Kidney (tissue), 14 donors: Measurements from ENCODE around the gene CHDH. TPM values are rescaled to one million over a fixed set of nuclear protein-coding genes. Genes with fewer than 3 reads are reported as not detected.

Experiments used
- DNase-seq, 5 donors: peaks; one replicate each; pipeline ENCODE4 v3.0.0-alpha.2; 2013 to 2020
- FAIRE-seq: peaks from 2 replicates; lab custom pipeline; 2012; peaks lifted over from hg19 to GRCh38; lab: Jason Lieb, UNC
- H3K27ac ChIP-seq, 2 donors: one replicate each; pipeline ENCODE4 v1.7.0; 2013; ENCODE audit warnings: low read depth in 2 of 2, low read length in 2 of 2, inconsistent platforms in 1 of 2
- H3K27me3 ChIP-seq: one replicate; pipeline ENCODE4 v1.7.1; 2013; ENCODE audit warnings: low read length, inconsistent platforms; ENCODE audit not compliant: control insufficient read depth, insufficient read depth
- H3K36me3 ChIP-seq, 3 donors: one replicate each; pipeline versions ENCODE4 v1.7.0 to v1.7.1; 2013; ENCODE audit warnings: low read length in 3 of 3, control low read depth in 1 of 3, inconsistent platforms in 1 of 3; ENCODE audit not compliant: insufficient read depth in 3 of 3, control insufficient read depth in 2 of 3
- H3K4me1 ChIP-seq, 3 donors: one replicate each; pipeline versions ENCODE4 v1.7.0 to v1.7.1; 2013; ENCODE audit warnings: low read length in 3 of 3, inconsistent platforms in 1 of 3, low read depth in 1 of 3; ENCODE audit not compliant: control insufficient read depth in 2 of 3, insufficient read depth in 2 of 3
- H3K4me3 ChIP-seq, 3 donors: one replicate each; pipeline versions ENCODE4 v1.7.0 to v1.8.1; 2013; ENCODE audit warnings: low read length in 3 of 3, control low read depth in 1 of 3, inconsistent platforms in 1 of 3
- H3K9ac ChIP-seq, 3 donors: one replicate each; pipeline versions ENCODE4 v1.7.0 to v1.7.1; 2013; ENCODE audit warnings: low read length in 3 of 3, control low read depth in 1 of 3, inconsistent platforms in 1 of 3
- H3K9me3 ChIP-seq, 3 donors: one replicate each; pipeline versions ENCODE4 v1.7.0 to v1.7.1; 2013; ENCODE audit warnings: low read length in 3 of 3, control low read depth in 1 of 3, inconsistent platforms in 1 of 3; ENCODE audit not compliant: control insufficient read depth in 2 of 3, insufficient read depth in 1 of 3
- intact Hi-C: fragments of 100-400 bp; cut with DNase I; formaldehyde crosslinking; loops from one replicate; pipeline ENCODE4 v1.11.1; 2022
- polyA plus RNA-seq: library from polyadenylated mRNA; stranded (reverse); fragments of 350-450 nt; fragmentation: Illumina TruSeq; extraction: RNeasy Lipid Tissue Mini Kit (QIAGEN cat#74804); gene quantifications from one replicate; pipeline ENCODE4 v1.2.3, GENCODE V29; 2014; ENCODE audit warnings: low read depth, low replicate concordance; ENCODE audit not compliant: insufficient read depth
- total RNA-seq: library from RNA; stranded (reverse); fragmentation: NEBNext Ultra II Directional; extraction: Animal tissue kit (Norgen Biotek cat#: 25700); gene quantifications from one replicate; pipeline ENCODE4 v1.2.1, GENCODE V29; 2021
- TF ChIP-seq, protein P1 (sequence below): IDR thresholded peaks from 3 replicates; pipeline ENCODE4 v1.5.1; 2012; ENCODE audit warnings: mild to moderate bottlenecking, moderate library complexity, borderline replicate concordance; ENCODE audit not compliant: insufficient read depth; ENCODE audit errors: extremely low read depth
- donor health status: control.
- donor health status: control.
- donor health status: control.
- donor health status: control.
- donor health status: control.
- donor health status: DM: yes; HTN: yes; CAD: no.
- donor health status: Normal renal cell carcinoma (clear cell type).

CHDH gene
- total and polyA plus RNA-seq, 2 donors from 2014 or later: 26.5 to 33.4 TPM

DNA sequence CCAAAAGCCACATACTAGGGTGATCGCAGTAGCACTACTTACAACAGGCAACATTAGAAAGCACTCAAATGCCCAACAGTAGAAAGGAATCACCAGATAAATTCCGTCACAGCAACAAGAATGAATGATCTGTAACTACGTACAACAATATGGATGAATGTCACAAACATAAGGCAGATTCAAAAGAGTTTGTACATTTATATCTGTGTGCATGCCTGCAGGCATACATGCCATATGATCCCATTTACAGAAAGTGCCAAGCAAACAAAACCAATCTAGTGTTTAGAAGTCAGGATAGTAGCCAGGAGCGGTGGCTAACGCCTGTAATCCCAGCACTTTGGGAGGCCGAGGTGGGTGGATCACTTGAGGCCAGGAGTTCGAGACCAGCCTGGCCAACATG, 3.7 kb upstream of the CHDH start:
- no peak overlapping the region for H3K4me3 ChIP-seq
- peaks cover 0 to 7% (median 0%) of the 10 kb centered on the region in 3 donors for H3K4me1 ChIP-seq
- H3K27ac ChIP-seq: no peak overlapping the region
- intact Hi-C loops: no loop called here
- TF ChIP-seq, protein P1, sequence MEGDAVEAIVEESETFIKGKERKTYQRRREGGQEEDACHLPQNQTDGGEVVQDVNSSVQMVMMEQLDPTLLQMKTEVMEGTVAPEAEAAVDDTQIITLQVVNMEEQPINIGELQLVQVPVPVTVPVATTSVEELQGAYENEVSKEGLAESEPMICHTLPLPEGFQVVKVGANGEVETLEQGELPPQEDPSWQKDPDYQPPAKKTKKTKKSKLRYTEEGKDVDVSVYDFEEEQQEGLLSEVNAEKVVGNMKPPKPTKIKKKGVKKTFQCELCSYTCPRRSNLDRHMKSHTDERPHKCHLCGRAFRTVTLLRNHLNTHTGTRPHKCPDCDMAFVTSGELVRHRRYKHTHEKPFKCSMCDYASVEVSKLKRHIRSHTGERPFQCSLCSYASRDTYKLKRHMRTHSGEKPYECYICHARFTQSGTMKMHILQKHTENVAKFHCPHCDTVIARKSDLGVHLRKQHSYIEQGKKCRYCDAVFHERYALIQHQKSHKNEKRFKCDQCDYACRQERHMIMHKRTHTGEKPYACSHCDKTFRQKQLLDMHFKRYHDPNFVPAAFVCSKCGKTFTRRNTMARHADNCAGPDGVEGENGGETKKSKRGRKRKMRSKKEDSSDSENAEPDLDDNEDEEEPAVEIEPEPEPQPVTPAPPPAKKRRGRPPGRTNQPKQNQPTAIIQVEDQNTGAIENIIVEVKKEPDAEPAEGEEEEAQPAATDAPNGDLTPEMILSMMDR: no peak
- FAIRE-seq (no peak), DNase-seq (no peak)
- H3K27me3 ChIP-seq: peaks cover 7% of the 10 kb centered on the region
- no peaks in the 10 kb centered on the region for H3K9me3 ChIP-seq
- H3K9ac ChIP-seq: no peak overlapping the region
- peaks cover 0 to 2% (median 0%) of the 10 kb centered on the region in 3 donors for H3K36me3 ChIP-seq

- H3K9me3 ChIP-seq: no peaks in the 10 kb centered on the region
- FAIRE-seq (no peak), DNase-seq (no peak)
- H3K27ac ChIP-seq: peak overlapping the region in 1 of 2 donors; percentile 44
- TF ChIP-seq, protein P1: no peak
- H3K9ac ChIP-seq: peak overlapping the region in 2 of 3 donors; percentile 26 to 77
- intact Hi-C loops: no loop called here
- peak overlapping the region; percentile 16 to 79 (median 43) for H3K4me3 ChIP-seq
- peaks cover 7% of the 10 kb centered on the region for H3K27me3 ChIP-seq
- peaks cover 0 to 14% (median 11%) of the 10 kb centered on the region in 3 donors for H3K4me1 ChIP-seq
- H3K36me3 ChIP-seq: no peaks in the 10 kb centered on the region
These were observed 584 bp upstream of the CHDH start for GRCh38 chr3:53846851-53847155.

GRCh38 chr3:53845881-53846133, 412 bp downstream of the CHDH start:
- H3K9me3 ChIP-seq: no peaks in the 10 kb centered on the region
- TF ChIP-seq, protein P1: no peak
- H3K4me3 ChIP-seq: peak overlapping the region; percentile 65 to 79 (median 69)
- H3K27me3 ChIP-seq: peaks cover 7% of the 10 kb centered on the region
- H3K27ac ChIP-seq: peak overlapping the region; percentile 94 to 95
- no peaks in the 10 kb centered on the region for H3K36me3 ChIP-seq
- FAIRE-seq: no peak
- intact Hi-C loops: no loop called here
- no peak for DNase-seq
- peaks cover 0 to 17% (median 14%) of the 10 kb centered on the region in 3 donors for H3K4me1 ChIP-seq
- H3K9ac ChIP-seq: peak overlapping the region in 2 of 3 donors; percentile 63 to 77
